Prostate gland (tissue), 2 donors: Measurements from ENCODE around the gene PRELID1.

Experiments
- CTCF ChIP-seq, 4 experiments: fragments of 200-600 bp in 2 of 4; fragments of 450-650 bp in 2 of 4; sonication (generic) in 2 of 4; IDR thresholded peaks; 1 replicate in 3 of 4; 2 replicates in 1 of 4; pipeline ENCODE4 v1.5.1; 2016 to 2019; ENCODE audit warnings: antibody characterized with exemption in 4 of 4, mild to moderate bottlenecking in 2 of 4, moderate library complexity in 2 of 4
- POLR2A ChIP-seq: fragments of 450-650 bp; IDR thresholded peaks from one replicate; pipeline ENCODE4 v1.6.1; 2016; ENCODE audit warnings: antibody characterized with exemption, mild to moderate bottlenecking
- POLR2AphosphoS5 ChIP-seq: sonication (generic); formaldehyde crosslinking; IDR thresholded peaks from one replicate; pipeline ENCODE4 v1.6.1; 2017; ENCODE audit warnings: antibody characterized with exemption

- TF ChIP-seq CTCF (IDR thresholded peaks at IDR 0.05) (no peak), POLR2AphosphoS5 (no peak), POLR2A (no peak)
These were observed 51.1 kb downstream of the PRELID1 start for GRCh38 chr5:177354711-177355110.
